Uterus (tissue), 2 donors: ENCODE results near the gene ELOVL2.

Experiments used
- CTCF ChIP-seq, 4 experiments: fragments of 200-600 bp in 2 of 4; fragments of 450-650 bp in 2 of 4; sonication (generic) in 2 of 4; IDR thresholded peaks; one replicate each; pipeline ENCODE4 v1.5.1; 2016 to 2019; ENCODE audit warnings: antibody characterized with exemption in 4 of 4, mild to moderate bottlenecking in 2 of 4, moderate library complexity in 1 of 4
- POLR2A ChIP-seq, 2 donors: fragments of 450-650 bp; IDR thresholded peaks; one replicate each; pipeline ENCODE4 v1.6.1; 2016; ENCODE audit warnings: antibody characterized with exemption in 2 of 2, mild to moderate bottlenecking in 1 of 2, moderate library complexity in 1 of 2

DNA sequence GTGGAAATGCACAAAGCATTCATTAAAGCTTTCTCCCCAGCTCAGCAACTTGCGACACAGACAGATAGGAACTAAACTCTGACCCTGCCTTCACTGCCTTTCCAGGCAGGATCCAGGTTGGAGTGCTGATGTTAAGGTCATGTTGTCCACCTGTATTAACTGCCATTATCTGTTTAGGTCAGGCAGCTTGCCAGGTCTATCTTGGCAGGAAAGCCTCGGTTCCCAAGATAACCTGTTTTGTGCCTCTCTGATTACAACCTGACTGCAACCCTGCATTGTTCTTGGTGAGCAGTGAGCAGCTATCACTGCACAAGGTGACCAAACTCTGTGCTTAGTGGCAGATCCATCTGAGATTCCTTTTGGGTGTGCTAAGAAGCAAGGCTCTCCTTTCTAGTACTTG is 23.2 kb upstream of the ELOVL2 start:
- TF ChIP-seq CTCF (IDR thresholded peaks at IDR 0.05) (no peak), POLR2A (IDR thresholded peaks at IDR 0.05) (no peak)
